GM23338 (cell line): ENCODE results near the gene TRAPPC4.

ENCODE experiments used
- CREB1 ChIP-seq: fragments of 250-450 bp; sonication (Bioruptor Pico); IDR thresholded peaks from 2 replicates; pipeline ENCODE4 v1.5.0; 2020; ENCODE audit warnings: low read depth, mild to moderate bottlenecking, moderate library complexity
- CTCF ChIP-seq, 2 experiments: fragments of 200-600 bp in 1 of 2; sonication (generic) in 1 of 2; conservative IDR thresholded peaks; 2 replicates each; pipeline versions ENCODE4 v1.5.1 to v1.6.1; 2016 to 2017; ENCODE audit warnings: antibody characterized with exemption in 2 of 2, low read depth in 2 of 2, mild to moderate bottlenecking in 2 of 2, moderate library complexity in 1 of 2
- EZH2 ChIP-seq: fragments of 200-600 bp; sonication (generic); IDR thresholded peaks from one replicate; pipeline ENCODE4 v1.8.0; 2017; ENCODE audit warnings: antibody characterized with exemption, mild to moderate bottlenecking, low read depth; ENCODE audit not compliant: unreplicated experiment
- TF ChIP-seq, protein P1 (sequence below): IDR thresholded peaks from one replicate; pipeline ENCODE4 v1.6.1; 2018; ENCODE audit warnings: antibody characterized with exemption; ENCODE audit not compliant: unreplicated experiment
- TF ChIP-seq, protein P2 (sequence below): fragments of 250-450 bp; sonication (Bioruptor Pico); IDR thresholded peaks from 2 replicates; pipeline ENCODE4 v1.5.0; 2020; ENCODE audit warnings: mild to moderate bottlenecking, moderate library complexity
- TF ChIP-seq, protein P3 (sequence below): IDR thresholded peaks from 2 replicates; pipeline ENCODE4 v1.6.1; 2016; ENCODE audit warnings: antibody characterized with exemption

DNA sequence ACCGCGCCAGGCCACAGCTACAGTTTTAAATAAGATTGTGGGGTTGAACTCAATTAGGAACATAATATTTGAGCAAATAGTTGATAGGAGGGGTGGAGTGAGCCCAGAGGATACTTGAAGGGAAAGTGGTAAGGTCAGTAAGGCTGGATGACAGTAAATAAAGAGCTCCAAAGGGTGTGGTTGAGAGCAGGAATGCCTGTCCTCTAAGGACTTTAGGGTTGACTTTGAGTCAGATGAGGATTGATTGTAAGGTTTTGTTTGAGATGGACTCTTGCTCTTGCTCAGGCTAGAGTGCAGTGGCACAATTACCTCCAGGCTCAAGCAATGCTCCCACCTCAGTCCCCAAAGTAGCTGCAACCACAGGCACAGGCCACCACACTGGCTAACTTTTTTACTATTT, 44.6 kb upstream of the TRAPPC4 start:
- no peak for TF ChIP-seq CTCF (conservative IDR thresholded peaks at IDR 0.05; ENCODE audit: low read depth in 2 of 2)
- TF ChIP-seq, protein P1, sequence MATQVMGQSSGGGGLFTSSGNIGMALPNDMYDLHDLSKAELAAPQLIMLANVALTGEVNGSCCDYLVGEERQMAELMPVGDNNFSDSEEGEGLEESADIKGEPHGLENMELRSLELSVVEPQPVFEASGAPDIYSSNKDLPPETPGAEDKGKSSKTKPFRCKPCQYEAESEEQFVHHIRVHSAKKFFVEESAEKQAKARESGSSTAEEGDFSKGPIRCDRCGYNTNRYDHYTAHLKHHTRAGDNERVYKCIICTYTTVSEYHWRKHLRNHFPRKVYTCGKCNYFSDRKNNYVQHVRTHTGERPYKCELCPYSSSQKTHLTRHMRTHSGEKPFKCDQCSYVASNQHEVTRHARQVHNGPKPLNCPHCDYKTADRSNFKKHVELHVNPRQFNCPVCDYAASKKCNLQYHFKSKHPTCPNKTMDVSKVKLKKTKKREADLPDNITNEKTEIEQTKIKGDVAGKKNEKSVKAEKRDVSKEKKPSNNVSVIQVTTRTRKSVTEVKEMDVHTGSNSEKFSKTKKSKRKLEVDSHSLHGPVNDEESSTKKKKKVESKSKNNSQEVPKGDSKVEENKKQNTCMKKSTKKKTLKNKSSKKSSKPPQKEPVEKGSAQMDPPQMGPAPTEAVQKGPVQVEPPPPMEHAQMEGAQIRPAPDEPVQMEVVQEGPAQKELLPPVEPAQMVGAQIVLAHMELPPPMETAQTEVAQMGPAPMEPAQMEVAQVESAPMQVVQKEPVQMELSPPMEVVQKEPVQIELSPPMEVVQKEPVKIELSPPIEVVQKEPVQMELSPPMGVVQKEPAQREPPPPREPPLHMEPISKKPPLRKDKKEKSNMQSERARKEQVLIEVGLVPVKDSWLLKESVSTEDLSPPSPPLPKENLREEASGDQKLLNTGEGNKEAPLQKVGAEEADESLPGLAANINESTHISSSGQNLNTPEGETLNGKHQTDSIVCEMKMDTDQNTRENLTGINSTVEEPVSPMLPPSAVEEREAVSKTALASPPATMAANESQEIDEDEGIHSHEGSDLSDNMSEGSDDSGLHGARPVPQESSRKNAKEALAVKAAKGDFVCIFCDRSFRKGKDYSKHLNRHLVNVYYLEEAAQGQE = no peak
- TF ChIP-seq EZH2 = no peak
- no peak for TF ChIP-seq CREB1 (CRISPR knock-in tag)
- TF ChIP-seq, protein P2, sequence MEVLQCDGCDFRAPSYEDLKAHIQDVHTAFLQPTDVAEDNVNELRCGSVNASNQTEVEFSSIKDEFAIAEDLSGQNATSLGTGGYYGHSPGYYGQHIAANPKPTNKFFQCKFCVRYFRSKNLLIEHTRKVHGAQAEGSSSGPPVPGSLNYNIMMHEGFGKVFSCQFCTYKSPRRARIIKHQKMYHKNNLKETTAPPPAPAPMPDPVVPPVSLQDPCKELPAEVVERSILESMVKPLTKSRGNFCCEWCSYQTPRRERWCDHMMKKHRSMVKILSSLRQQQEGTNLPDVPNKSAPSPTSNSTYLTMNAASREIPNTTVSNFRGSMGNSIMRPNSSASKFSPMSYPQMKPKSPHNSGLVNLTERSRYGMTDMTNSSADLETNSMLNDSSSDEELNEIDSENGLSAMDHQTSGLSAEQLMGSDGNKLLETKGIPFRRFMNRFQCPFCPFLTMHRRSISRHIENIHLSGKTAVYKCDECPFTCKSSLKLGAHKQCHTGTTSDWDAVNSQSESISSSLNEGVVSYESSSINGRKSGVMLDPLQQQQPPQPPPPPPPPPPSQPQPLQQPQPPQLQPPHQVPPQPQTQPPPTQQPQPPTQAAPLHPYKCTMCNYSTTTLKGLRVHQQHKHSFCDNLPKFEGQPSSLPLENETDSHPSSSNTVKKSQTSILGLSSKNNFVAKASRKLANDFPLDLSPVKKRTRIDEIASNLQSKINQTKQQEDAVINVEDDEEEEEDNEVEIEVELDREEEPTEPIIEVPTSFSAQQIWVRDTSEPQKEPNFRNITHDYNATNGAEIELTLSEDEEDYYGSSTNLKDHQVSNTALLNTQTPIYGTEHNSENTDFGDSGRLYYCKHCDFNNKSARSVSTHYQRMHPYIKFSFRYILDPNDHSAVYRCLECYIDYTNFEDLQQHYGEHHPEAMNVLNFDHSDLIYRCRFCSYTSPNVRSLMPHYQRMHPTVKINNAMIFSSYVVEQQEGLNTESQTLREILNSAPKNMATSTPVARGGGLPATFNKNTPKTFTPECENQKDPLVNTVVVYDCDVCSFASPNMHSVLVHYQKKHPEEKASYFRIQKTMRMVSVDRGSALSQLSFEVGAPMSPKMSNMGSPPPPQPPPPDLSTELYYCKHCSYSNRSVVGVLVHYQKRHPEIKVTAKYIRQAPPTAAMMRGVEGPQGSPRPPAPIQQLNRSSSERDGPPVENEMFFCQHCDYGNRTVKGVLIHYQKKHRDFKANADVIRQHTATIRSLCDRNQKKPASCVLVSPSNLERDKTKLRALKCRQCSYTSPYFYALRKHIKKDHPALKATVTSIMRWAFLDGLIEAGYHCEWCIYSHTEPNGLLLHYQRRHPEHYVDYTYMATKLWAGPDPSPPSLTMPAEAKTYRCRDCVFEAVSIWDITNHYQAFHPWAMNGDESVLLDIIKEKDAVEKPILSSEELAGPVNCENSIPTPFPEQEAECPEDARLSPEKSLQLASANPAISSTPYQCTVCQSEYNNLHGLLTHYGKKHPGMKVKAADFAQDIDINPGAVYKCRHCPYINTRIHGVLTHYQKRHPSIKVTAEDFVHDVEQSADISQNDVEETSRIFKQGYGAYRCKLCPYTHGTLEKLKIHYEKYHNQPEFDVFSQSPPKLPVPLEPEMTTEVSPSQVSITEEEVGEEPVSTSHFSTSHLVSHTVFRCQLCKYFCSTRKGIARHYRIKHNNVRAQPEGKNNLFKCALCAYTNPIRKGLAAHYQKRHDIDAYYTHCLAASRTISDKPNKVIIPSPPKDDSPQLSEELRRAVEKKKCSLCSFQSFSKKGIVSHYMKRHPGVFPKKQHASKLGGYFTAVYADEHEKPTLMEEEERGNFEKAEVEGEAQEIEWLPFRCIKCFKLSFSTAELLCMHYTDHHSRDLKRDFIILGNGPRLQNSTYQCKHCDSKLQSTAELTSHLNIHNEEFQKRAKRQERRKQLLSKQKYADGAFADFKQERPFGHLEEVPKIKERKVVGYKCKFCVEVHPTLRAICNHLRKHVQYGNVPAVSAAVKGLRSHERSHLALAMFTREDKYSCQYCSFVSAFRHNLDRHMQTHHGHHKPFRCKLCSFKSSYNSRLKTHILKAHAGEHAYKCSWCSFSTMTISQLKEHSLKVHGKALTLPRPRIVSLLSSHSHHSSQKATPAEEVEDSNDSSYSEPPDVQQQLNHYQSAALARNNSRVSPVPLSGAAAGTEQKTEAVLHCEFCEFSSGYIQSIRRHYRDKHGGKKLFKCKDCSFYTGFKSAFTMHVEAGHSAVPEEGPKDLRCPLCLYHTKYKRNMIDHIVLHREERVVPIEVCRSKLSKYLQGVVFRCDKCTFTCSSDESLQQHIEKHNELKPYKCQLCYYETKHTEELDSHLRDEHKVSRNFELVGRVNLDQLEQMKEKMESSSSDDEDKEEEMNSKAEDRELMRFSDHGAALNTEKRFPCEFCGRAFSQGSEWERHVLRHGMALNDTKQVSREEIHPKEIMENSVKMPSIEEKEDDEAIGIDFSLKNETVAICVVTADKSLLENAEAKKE (CRISPR knock-in tag) = no peak
- TF ChIP-seq, protein P3, sequence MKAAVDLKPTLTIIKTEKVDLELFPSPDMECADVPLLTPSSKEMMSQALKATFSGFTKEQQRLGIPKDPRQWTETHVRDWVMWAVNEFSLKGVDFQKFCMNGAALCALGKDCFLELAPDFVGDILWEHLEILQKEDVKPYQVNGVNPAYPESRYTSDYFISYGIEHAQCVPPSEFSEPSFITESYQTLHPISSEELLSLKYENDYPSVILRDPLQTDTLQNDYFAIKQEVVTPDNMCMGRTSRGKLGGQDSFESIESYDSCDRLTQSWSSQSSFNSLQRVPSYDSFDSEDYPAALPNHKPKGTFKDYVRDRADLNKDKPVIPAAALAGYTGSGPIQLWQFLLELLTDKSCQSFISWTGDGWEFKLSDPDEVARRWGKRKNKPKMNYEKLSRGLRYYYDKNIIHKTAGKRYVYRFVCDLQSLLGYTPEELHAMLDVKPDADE = no peak
